CD14-positive monocyte (primary cell): Measurements from ENCODE around the gene GAREM2. TPM values are rescaled to one million over a fixed set of nuclear protein-coding genes. Genes with fewer than 3 reads are reported as not detected.

ENCODE experiments used
- DNase-seq, 3 donors: peaks; one replicate each; pipeline ENCODE4 v3.0.0-alpha.2; 2011 to 2022
- H2AFZ ChIP-seq: 2 replicates; pipeline ENCODE4 v1.6.0; 2012; ENCODE audit warnings: mild to moderate bottlenecking, low read depth, low read length, inconsistent platforms; ENCODE audit not compliant: insufficient read depth, poor library complexity, severe bottlenecking
- H3K27ac ChIP-seq, 2 donors: 1 replicate in 1 of 2; 2 replicates in 1 of 2; pipeline ENCODE4 v1.5.1; 2012 to 2013; ENCODE audit warnings: low read length in 2 of 2, control low read depth in 1 of 2, inconsistent platforms in 1 of 2, low read depth in 1 of 2, mild to moderate bottlenecking in 1 of 2
- H3K27me3 ChIP-seq, 2 donors: one replicate each; pipeline versions ENCODE4 v1.6.0 to v1.6.1; 2011 to 2013; ENCODE audit warnings: low read length in 2 of 2; ENCODE audit not compliant: control insufficient read depth in 2 of 2, insufficient read depth in 2 of 2
- H3K36me3 ChIP-seq, 2 donors: replicated peaks in 1 of 2; 1 replicate in 1 of 2; 2 replicates in 1 of 2; pipeline versions ENCODE4 v1.5.1 to v1.6.1; 2012 to 2013; ENCODE audit warnings: low read length in 2 of 2, control low read depth in 1 of 2, inconsistent platforms in 1 of 2, mild to moderate bottlenecking in 1 of 2; ENCODE audit not compliant: insufficient read depth in 2 of 2, control insufficient read depth in 1 of 2
- H3K4me1 ChIP-seq, 2 donors: 1 replicate in 1 of 2; 2 replicates in 1 of 2; pipeline versions ENCODE4 v1.5.1 to v1.6.1; 2012 to 2013; ENCODE audit warnings: low read length in 2 of 2, control low read depth in 1 of 2, inconsistent platforms in 1 of 2, mild to moderate bottlenecking in 1 of 2, moderate library complexity in 1 of 2; ENCODE audit not compliant: insufficient read depth in 2 of 2, control insufficient read depth in 1 of 2
- H3K4me2 ChIP-seq: replicated peaks from 2 replicates; pipeline ENCODE3; 2012; ENCODE audit warnings: low read length, moderate library complexity, mild to moderate bottlenecking; ENCODE audit not compliant: poor library complexity, severe bottlenecking; ENCODE audit errors: extremely low read depth
- H3K4me3 ChIP-seq, 3 experiments: fragments of 200-600 bp in 1 of 3; sonication (generic) in 1 of 3; replicated peaks in 1 of 3; 1 replicate in 2 of 3; 2 replicates in 1 of 3; pipeline ENCODE4 v1.5.1; 2011 to 2013; ENCODE audit warnings: low read length in 3 of 3, mild to moderate bottlenecking in 3 of 3, control low read depth in 2 of 3, low read depth in 2 of 3, inconsistent platforms in 1 of 3, moderate library complexity in 1 of 3
- H3K79me2 ChIP-seq: 2 replicates; pipeline ENCODE4 v1.6.0; 2012; ENCODE audit warnings: mild to moderate bottlenecking, control low read depth, inconsistent platforms, low read length, moderate library complexity; ENCODE audit not compliant: insufficient read depth
- H3K9ac ChIP-seq: 2 replicates; pipeline ENCODE4 v1.6.0; 2017; ENCODE audit warnings: low read length, mild to moderate bottlenecking; ENCODE audit not compliant: insufficient read depth, poor library complexity, severe bottlenecking
- H3K9me3 ChIP-seq, 2 donors: replicated peaks in 1 of 2; 1 replicate in 1 of 2; 2 replicates in 1 of 2; pipeline versions ENCODE4 v1.5.1 to v1.6.1; 2012 to 2013; ENCODE audit warnings: low read length in 2 of 2, control low read depth in 1 of 2; ENCODE audit not compliant: control insufficient read depth in 1 of 2, insufficient read depth in 1 of 2
- H4K20me1 ChIP-seq: 2 replicates; pipeline ENCODE4 v1.6.0; 2012; ENCODE audit warnings: mild to moderate bottlenecking, low read length, control low read depth, moderate library complexity; ENCODE audit not compliant: insufficient read depth
- H3K27ac Mint-ChIP-seq, 7 donors: one replicate each; pipeline ENCODE4 v1.8.0; 2020; ENCODE audit warnings: mild to moderate bottlenecking in 7 of 7, mixed read lengths in 7 of 7, moderate library complexity in 6 of 7, inconsistent platforms in 2 of 7
- H3K27me3 Mint-ChIP-seq, 3 donors: one replicate each; pipeline ENCODE4 v1.8.0; 2021 to 2022; ENCODE audit warnings: low read depth in 3 of 3, mild to moderate bottlenecking in 3 of 3, mixed read lengths in 3 of 3, moderate library complexity in 3 of 3, inconsistent platforms in 1 of 3
- H3K36me3 Mint-ChIP-seq, 2 donors: one replicate each; pipeline ENCODE4 v1.8.0; 2020; ENCODE audit warnings: mixed read lengths in 2 of 2, inconsistent platforms in 1 of 2, mild to moderate bottlenecking in 1 of 2
- H3K4me1 Mint-ChIP-seq: one replicate; pipeline ENCODE4 v1.8.0; 2020; ENCODE audit warnings: mild to moderate bottlenecking, mixed read lengths
- H3K4me3 Mint-ChIP-seq, 2 donors: one replicate each; pipeline ENCODE4 v1.8.0; 2020; ENCODE audit warnings: mild to moderate bottlenecking in 2 of 2, mixed read lengths in 2 of 2, moderate library complexity in 1 of 2
- H3K9me3 Mint-ChIP-seq, 7 donors: one replicate each; pipeline ENCODE4 v1.8.0; 2020 to 2022; ENCODE audit warnings: mixed read lengths in 7 of 7, mild to moderate bottlenecking in 6 of 7, moderate library complexity in 6 of 7, inconsistent platforms in 2 of 7
- CTCF ChIP-seq: fragments of 200-600 bp; IDR thresholded peaks from one replicate; pipeline ENCODE4 v1.8.0; 2022; ENCODE audit warnings: antibody characterized with exemption, mild to moderate bottlenecking
- WGBS: methylation state at CpG from one replicate; pipeline ENCODE4 v1.1.5; 2013; ENCODE audit warnings: missing lambda C conversion rate; ENCODE audit not compliant: insufficient coverage; 5-methylcytosine and 5-hydroxymethylcytosine counted together
- intact Hi-C, 2 donors: fragments of 100-400 bp; cut with micrococcal nuclease; formaldehyde crosslinking; loops; one replicate each; pipeline versions ENCODE4 v1.15.0 to v1.15.1; 2023
- polyA plus RNA-seq, 3 donors: library from polyadenylated mRNA; depleted of rRNA in 1 of 3; unstranded in 2 of 3; stranded (reverse) in 1 of 3; fragments of 300-500 nt in 2 of 3; fragments of >200 nt in 1 of 3; fragmentation: Illumina TruSeq in 2 of 3; gene quantifications; 1 replicate in 2 of 3; 2 replicates in 1 of 3; pipeline ENCODE4 v1.2.3, GENCODE V29; 2012 to 2021

GAREM2 gene
- polyA plus RNA-seq, 3 donors, result 0.08 to 0.09 TPM; not detected in 1

GRCh38 chr2:26235089-26235488 lies 62.2 kb downstream of the GAREM2 start:
- no peaks in the 10 kb centered on the region for H3K27me3 ChIP-seq
- no peak overlapping the region for H3K27ac ChIP-seq
- H3K9ac ChIP-seq, result no peak overlapping the region
- Mint-ChIP-seq H3K4me1 (peaks cover 17% of the 10 kb centered on the region), H3K27ac (no peak overlapping the region), H3K4me3 (no peak overlapping the region), H3K27me3 (no peaks in the 10 kb centered on the region), H3K36me3 (peaks cover 70 to 93% of the 10 kb centered on the region in 2 donors), H3K9me3 (no peaks in the 10 kb centered on the region)
- intact Hi-C loops, result no loop called here
- H3K4me3 ChIP-seq, result no peak overlapping the region
- peaks cover 37% of the 10 kb centered on the region for H4K20me1 ChIP-seq
- no peaks in the 10 kb centered on the region for H3K9me3 ChIP-seq
- peaks cover 34% of the 10 kb centered on the region for H3K79me2 ChIP-seq
- 99% methylated on average over 8 of the region's 9 CpGs for WGBS
- TF ChIP-seq CTCF, result peak; percentile 42
- peaks cover 83 to 88% of the 10 kb centered on the region in 2 donors for H3K36me3 ChIP-seq
- H3K4me1 ChIP-seq, result peaks cover 2 to 15% of the 10 kb centered on the region in 2 donors
- no peak overlapping the region for H2AFZ ChIP-seq
- no peak overlapping the region for H3K4me2 ChIP-seq
- DNase-seq, result no peak

- intact Hi-C loops, result no loop called here
- TF ChIP-seq CTCF, result no peak
Observed at GRCh38 chr2:26237868-26238267, 65.0 kb downstream of the GAREM2 start.

More at GRCh38 chr2:26237868-26238267, 65.0 kb downstream of the GAREM2 start:
- H3K27ac Mint-ChIP-seq, result peak overlapping the region in 2 of 7 donors; percentile 9 to 71
- no peak overlapping the region for H3K4me3 Mint-ChIP-seq
- Histone ChIP-seq H3K4me1 (peaks cover 30 to 35% of the 10 kb centered on the region in 2 donors), H3K9me3 (no peaks in the 10 kb centered on the region), H3K36me3 (peaks cover 55 to 60% of the 10 kb centered on the region in 2 donors), H3K4me3 (no peak overlapping the region), H3K4me2 (no peak overlapping the region), H3K9ac (no peak overlapping the region), H2AFZ (no peak overlapping the region), H3K79me2 (peaks cover 62% of the 10 kb centered on the region), H3K27me3 (no peaks in the 10 kb centered on the region), H4K20me1 (peaks cover 55% of the 10 kb centered on the region), H3K27ac (peak overlapping the region in 1 of 2 donors; percentile 35)
- no CpG with 5 or more reads among the region's 1 CpG for WGBS
- peaks cover 0 to 2% (median 0%) of the 10 kb centered on the region in 7 donors for H3K9me3 Mint-ChIP-seq
- peaks cover 48 to 69% of the 10 kb centered on the region in 2 donors for H3K36me3 Mint-ChIP-seq
- DNase-seq, result no peak
- peaks cover 43% of the 10 kb centered on the region for H3K4me1 Mint-ChIP-seq
- H3K27me3 Mint-ChIP-seq, result no peaks in the 10 kb centered on the region
